GM23338 (cell line): ENCODE results near the gene ISLR2. TPM values are rescaled to one million over a fixed set of nuclear protein-coding genes. Genes with fewer than 3 reads are reported as not detected.

Experiments
- ATAC-seq: fragments of 200-7000 bp; cut with Tn5 transposase; 3 replicates; pipeline ENCODE4 v1.9.1; 2020
- DNase-seq: peaks from one replicate; pipeline ENCODE4 v3.0.0-alpha.2; 2015; ENCODE audit warnings: low spot score
- H2AFZ ChIP-seq: fragments of 200-600 bp; sonication (generic); 2 replicates; pipeline ENCODE4 v1.8.0; 2016; ENCODE audit warnings: antibody characterized with exemption, mild to moderate bottlenecking, moderate library complexity
- H3F3A ChIP-seq: fragments of 200-600 bp; sonication (generic); replicated peaks from 2 replicates; pipeline ENCODE4 v1.8.0; 2017; ENCODE audit warnings: antibody characterized with exemption, mixed run types, low read depth
- H3K27ac ChIP-seq: fragments of 200-600 bp; sonication (generic); 2 replicates; pipeline ENCODE4 v1.6.1; 2016; ENCODE audit warnings: low read depth
- H3K27me3 ChIP-seq: fragments of 200-600 bp; sonication (generic); 2 replicates; pipeline ENCODE4 v1.8.0; 2016; ENCODE audit warnings: mild to moderate bottlenecking, mixed run types, moderate library complexity; ENCODE audit not compliant: insufficient read depth
- H3K36me3 ChIP-seq: fragments of 200-600 bp; sonication (generic); 2 replicates; pipeline ENCODE4 v1.8.0; 2016; ENCODE audit warnings: mild to moderate bottlenecking; ENCODE audit not compliant: insufficient read depth
- H3K4me1 ChIP-seq: fragments of 200-600 bp; sonication (generic); 2 replicates; pipeline ENCODE4 v1.8.0; 2016; ENCODE audit warnings: mild to moderate bottlenecking, moderate library complexity; ENCODE audit not compliant: insufficient read depth
- H3K4me2 ChIP-seq: fragments of 200-600 bp; sonication (generic); 2 replicates; pipeline ENCODE4 v1.7.1; 2017; ENCODE audit warnings: mixed run types
- H3K4me3 ChIP-seq: fragments of 200-600 bp; sonication (generic); 2 replicates; pipeline ENCODE4 v1.6.1; 2016; ENCODE audit warnings: mixed run types
- H3K79me2 ChIP-seq: fragments of 200-600 bp; sonication (generic); replicated peaks from 2 replicates; pipeline ENCODE4 v1.8.0; 2017; ENCODE audit warnings: mild to moderate bottlenecking; ENCODE audit not compliant: insufficient read depth
- H3K9me2 ChIP-seq: fragments of 200-600 bp; sonication (generic); 2 replicates; pipeline ENCODE4 v1.8.0; 2017; ENCODE audit not compliant: insufficient read depth
- H4K20me1 ChIP-seq: fragments of 200-600 bp; sonication (generic); replicated peaks from 2 replicates; pipeline ENCODE4 v1.8.0; 2017; ENCODE audit warnings: mild to moderate bottlenecking; ENCODE audit not compliant: insufficient read depth
- H3K27ac Mint-ChIP-seq: 2 replicates; pipeline ENCODE4 v1.8.0; 2020; ENCODE audit warnings: inconsistent platforms, mild to moderate bottlenecking, moderate library complexity, mixed read lengths
- H3K27me3 Mint-ChIP-seq: 3 replicates; pipeline ENCODE4 v1.8.0; 2022; ENCODE audit warnings: low read depth, mild to moderate bottlenecking, moderate library complexity, mixed read lengths, inconsistent platforms; ENCODE audit not compliant: insufficient read depth, poor library complexity
- H3K36me3 Mint-ChIP-seq: 3 replicates; pipeline ENCODE4 v1.8.0; 2021; ENCODE audit warnings: low read depth, mild to moderate bottlenecking, inconsistent platforms, moderate library complexity, mixed read lengths
- H3K4me1 Mint-ChIP-seq: 3 replicates; pipeline ENCODE4 v1.8.0; 2020; ENCODE audit warnings: mild to moderate bottlenecking, inconsistent platforms, mixed read lengths
- H3K4me3 Mint-ChIP-seq: 3 replicates; pipeline ENCODE4 v1.8.0; 2021; ENCODE audit warnings: moderate library complexity, mild to moderate bottlenecking, inconsistent platforms, mixed read lengths
- H3K9me3 Mint-ChIP-seq: 3 replicates; pipeline ENCODE4 v1.8.0; 2020; ENCODE audit warnings: moderate library complexity, mild to moderate bottlenecking, inconsistent platforms, mixed read lengths
- CREB1 ChIP-seq: fragments of 250-450 bp; sonication (Bioruptor Pico); IDR thresholded peaks from 2 replicates; pipeline ENCODE4 v1.5.0; 2020; ENCODE audit warnings: low read depth, mild to moderate bottlenecking, moderate library complexity
- EZH2 ChIP-seq: fragments of 200-600 bp; sonication (generic); IDR thresholded peaks from one replicate; pipeline ENCODE4 v1.8.0; 2017; ENCODE audit warnings: antibody characterized with exemption, mild to moderate bottlenecking, low read depth; ENCODE audit not compliant: unreplicated experiment
- EZH2phosphoT487 ChIP-seq: fragments of 200-600 bp; sonication (generic); IDR thresholded peaks from one replicate; pipeline ENCODE4 v1.8.1; 2018; ENCODE audit warnings: antibody characterized with exemption; ENCODE audit not compliant: unreplicated experiment
- JUNB ChIP-seq: IDR thresholded peaks from one replicate; pipeline ENCODE4 v1.6.1; 2016; ENCODE audit warnings: antibody characterized with exemption; ENCODE audit not compliant: unreplicated experiment
- NANOG ChIP-seq: IDR thresholded peaks from 2 replicates; pipeline ENCODE4 v1.6.1; 2016; ENCODE audit warnings: antibody characterized with exemption, borderline replicate concordance
- POLR2AphosphoS5 ChIP-seq: IDR thresholded peaks from 2 replicates; pipeline ENCODE4 v1.6.1; 2016; ENCODE audit warnings: antibody characterized with exemption, low read depth
- STAT1 ChIP-seq: IDR thresholded peaks from one replicate; pipeline ENCODE4 v1.6.1; 2016; ENCODE audit warnings: antibody characterized with exemption; ENCODE audit not compliant: unreplicated experiment
- ZNF114 ChIP-seq: fragments of 250-450 bp; sonication (Bioruptor Pico); IDR thresholded peaks from 2 replicates; pipeline ENCODE4 v1.5.0; 2020; ENCODE audit warnings: mild to moderate bottlenecking, moderate library complexity
- ZNF331 ChIP-seq: fragments of 250-450 bp; sonication (Bioruptor Pico); IDR thresholded peaks from 2 replicates; pipeline ENCODE4 v1.5.0; 2020; ENCODE audit warnings: low read depth, mild to moderate bottlenecking, moderate library complexity
- polyA plus RNA-seq: library from polyadenylated mRNA; unstranded; fragments of >200 nt; fragmentation: Nextera tagmentation; extraction: Ambion mirVana; gene quantifications from 2 replicates; pipeline ENCODE4 v1.2.1, GENCODE V29; 2016
- total RNA-seq: library from RNA; depleted of rRNA; stranded (reverse); fragments of >200 nt; shearing (Covaris generic); gene quantifications from 2 replicates; pipeline ENCODE4 v1.2.3, GENCODE V29; 2014
- TF ChIP-seq, protein P1 (sequence below), 2 experiments: fragments of 200-600 bp in 1 of 2; sonication (generic) in 1 of 2; conservative IDR thresholded peaks; 2 replicates each; pipeline versions ENCODE4 v1.5.1 to v1.6.1; 2016 to 2017; ENCODE audit warnings: antibody characterized with exemption in 2 of 2, low read depth in 2 of 2, mild to moderate bottlenecking in 2 of 2, moderate library complexity in 1 of 2
- TF ChIP-seq, protein P2 (sequence below): IDR thresholded peaks from 2 replicates; pipeline ENCODE4 v1.6.1; 2016; ENCODE audit warnings: antibody characterized with exemption

Gene ISLR2
- total and polyA plus RNA-seq, 2 experiments from 2014 or later: 0.13 to 0.21 TPM

DNA sequence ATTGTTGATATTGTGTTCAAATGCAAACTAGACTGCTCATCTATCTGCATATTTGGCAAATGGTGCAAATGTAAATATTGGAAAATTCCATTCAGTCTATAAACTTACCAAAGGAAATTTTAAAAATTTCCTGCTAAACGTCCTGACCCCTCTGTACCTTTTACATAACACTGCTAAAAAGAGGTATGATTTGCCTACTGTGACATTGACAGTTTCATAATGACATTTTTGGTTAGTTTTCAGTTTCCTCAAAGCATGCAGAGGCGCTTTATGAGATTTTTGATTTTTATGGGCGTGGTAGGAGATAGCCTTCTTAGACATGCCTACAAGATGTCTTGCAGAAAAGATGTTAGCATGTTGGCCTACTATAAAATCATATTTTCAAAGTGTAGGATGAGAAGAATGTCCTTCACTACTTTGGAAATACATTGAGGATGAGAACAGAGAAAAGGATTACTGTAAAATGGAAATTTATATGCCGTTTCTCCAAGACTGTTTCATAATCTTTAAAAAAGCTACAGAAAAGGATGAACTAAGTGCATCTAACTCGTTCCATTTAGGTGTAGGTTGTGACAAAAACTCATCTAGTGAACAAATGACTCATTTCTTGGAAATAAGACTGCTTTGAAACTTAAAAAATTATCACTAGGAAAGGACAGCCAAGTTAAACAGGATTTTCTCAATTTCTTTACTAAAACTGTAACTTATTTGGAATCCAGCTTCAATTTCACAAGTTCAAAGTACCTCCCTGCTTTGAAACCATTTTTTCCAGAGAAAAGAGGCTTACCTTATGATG, 28.7 kb downstream of the ISLR2 start:
- Histone ChIP-seq H3K27ac (no peak overlapping the region), H4K20me1 (no peaks in the 10 kb centered on the region), H3K4me2 (no peak overlapping the region), H3K4me3 (no peak overlapping the region), H3K36me3 (no peaks in the 10 kb centered on the region), H3F3A (no peaks in the 10 kb centered on the region; the same call in 1 of the 2 replicates), H3K27me3 (no peaks in the 10 kb centered on the region), H3K9me2 (no peaks in the 10 kb centered on the region), H3K79me2 (no peaks in the 10 kb centered on the region), H2AFZ (no peak overlapping the region), H3K4me1 (no peaks in the 10 kb centered on the region)
- Mint-ChIP-seq H3K4me3 (no peak overlapping the region), H3K27ac (no peak overlapping the region), H3K4me1 (peaks cover 8% of the 10 kb centered on the region), H3K27me3 (peaks cover 8% of the 10 kb centered on the region), H3K9me3 (peaks cover 2% of the 10 kb centered on the region; the same call in 2 of the 3 replicates), H3K36me3 (no peaks in the 10 kb centered on the region)
- ATAC-seq: no peak
- no peak for TF ChIP-seq EZH2
- TF ChIP-seq, protein P1, sequence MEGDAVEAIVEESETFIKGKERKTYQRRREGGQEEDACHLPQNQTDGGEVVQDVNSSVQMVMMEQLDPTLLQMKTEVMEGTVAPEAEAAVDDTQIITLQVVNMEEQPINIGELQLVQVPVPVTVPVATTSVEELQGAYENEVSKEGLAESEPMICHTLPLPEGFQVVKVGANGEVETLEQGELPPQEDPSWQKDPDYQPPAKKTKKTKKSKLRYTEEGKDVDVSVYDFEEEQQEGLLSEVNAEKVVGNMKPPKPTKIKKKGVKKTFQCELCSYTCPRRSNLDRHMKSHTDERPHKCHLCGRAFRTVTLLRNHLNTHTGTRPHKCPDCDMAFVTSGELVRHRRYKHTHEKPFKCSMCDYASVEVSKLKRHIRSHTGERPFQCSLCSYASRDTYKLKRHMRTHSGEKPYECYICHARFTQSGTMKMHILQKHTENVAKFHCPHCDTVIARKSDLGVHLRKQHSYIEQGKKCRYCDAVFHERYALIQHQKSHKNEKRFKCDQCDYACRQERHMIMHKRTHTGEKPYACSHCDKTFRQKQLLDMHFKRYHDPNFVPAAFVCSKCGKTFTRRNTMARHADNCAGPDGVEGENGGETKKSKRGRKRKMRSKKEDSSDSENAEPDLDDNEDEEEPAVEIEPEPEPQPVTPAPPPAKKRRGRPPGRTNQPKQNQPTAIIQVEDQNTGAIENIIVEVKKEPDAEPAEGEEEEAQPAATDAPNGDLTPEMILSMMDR (conservative IDR thresholded peaks at IDR 0.05; ENCODE audit: low read depth in 2 of 2): no peak
- no peak for TF ChIP-seq ZNF114
- TF ChIP-seq, protein P2, sequence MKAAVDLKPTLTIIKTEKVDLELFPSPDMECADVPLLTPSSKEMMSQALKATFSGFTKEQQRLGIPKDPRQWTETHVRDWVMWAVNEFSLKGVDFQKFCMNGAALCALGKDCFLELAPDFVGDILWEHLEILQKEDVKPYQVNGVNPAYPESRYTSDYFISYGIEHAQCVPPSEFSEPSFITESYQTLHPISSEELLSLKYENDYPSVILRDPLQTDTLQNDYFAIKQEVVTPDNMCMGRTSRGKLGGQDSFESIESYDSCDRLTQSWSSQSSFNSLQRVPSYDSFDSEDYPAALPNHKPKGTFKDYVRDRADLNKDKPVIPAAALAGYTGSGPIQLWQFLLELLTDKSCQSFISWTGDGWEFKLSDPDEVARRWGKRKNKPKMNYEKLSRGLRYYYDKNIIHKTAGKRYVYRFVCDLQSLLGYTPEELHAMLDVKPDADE: no peak
- no peak for TF ChIP-seq CREB1
- no peak for TF ChIP-seq ZNF331 (CRISPR knock-in tag)
- TF ChIP-seq EZH2phosphoT487: no peak
- TF ChIP-seq JUNB: no peak
- no peak for TF ChIP-seq POLR2AphosphoS5
- no peak for TF ChIP-seq NANOG
- TF ChIP-seq STAT1: no peak
- no peak for DNase-seq

DNA sequence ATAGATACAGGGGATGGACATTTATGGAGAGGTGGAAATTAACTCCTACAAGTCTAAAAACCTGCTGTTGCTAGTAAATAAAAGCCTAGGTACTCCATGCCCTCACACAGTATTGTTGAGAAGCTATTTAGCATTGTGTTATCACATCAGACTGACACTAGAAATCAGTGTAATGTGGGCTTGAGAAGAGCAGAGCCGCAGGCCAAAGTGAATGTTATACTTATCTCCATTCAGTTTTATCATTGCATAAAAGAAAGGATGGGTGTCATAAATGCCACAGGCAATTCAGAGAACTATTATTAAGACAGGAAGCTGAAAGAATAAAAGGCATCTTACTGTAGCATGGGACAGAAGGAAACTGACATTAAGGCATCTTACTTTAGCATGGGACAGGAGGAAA, 29.4 kb downstream of the ISLR2 start:
- H3K4me3 Mint-ChIP-seq: no peak overlapping the region
- H3K27ac ChIP-seq: no peak overlapping the region
- TF ChIP-seq, protein P1 (conservative IDR thresholded peaks at IDR 0.05; ENCODE audit: low read depth in 2 of 2): no peak
- TF ChIP-seq NANOG (no peak), POLR2AphosphoS5 (no peak), ZNF331 (CRISPR knock-in tag) (no peak), STAT1 (no peak), CREB1 (no peak), JUNB (no peak)

More for the DNA sequence above, 29.4 kb downstream of the ISLR2 start:
- no peaks in the 10 kb centered on the region for H3K9me2 ChIP-seq
- H3K9me3 Mint-ChIP-seq: peaks cover 5% of the 10 kb centered on the region; the same call in 2 of the 3 replicates
- H3K27ac Mint-ChIP-seq: no peak overlapping the region
- H3K27me3 ChIP-seq: no peaks in the 10 kb centered on the region
- H3K36me3 ChIP-seq: no peaks in the 10 kb centered on the region
- peaks cover 8% of the 10 kb centered on the region for H3K27me3 Mint-ChIP-seq
- DNase-seq: no peak
- H3F3A ChIP-seq: no peaks in the 10 kb centered on the region; the same call in 1 of the 2 replicates
- H3K79me2 ChIP-seq: no peaks in the 10 kb centered on the region
- H3K4me3 ChIP-seq: no peak overlapping the region
- no peaks in the 10 kb centered on the region for H3K4me1 ChIP-seq
- no peak overlapping the region for H3K4me2 ChIP-seq
- H3K4me1 Mint-ChIP-seq: peaks cover 8% of the 10 kb centered on the region
- no peak overlapping the region for H2AFZ ChIP-seq
- no peaks in the 10 kb centered on the region for H4K20me1 ChIP-seq
- ATAC-seq: no peak
- H3K36me3 Mint-ChIP-seq: no peaks in the 10 kb centered on the region
